HG03521 (cell line): ENCODE measurements around the gene LCE3B.
"Not testable (repeated sequence)": the region's sequence is repeated elsewhere in the genome, so short reads cannot be mapped to it uniquely, and the experiment has no call there.

ENCODE experiments used
- ATAC-seq: cut with Tn5 transposase; IDR thresholded peaks from one replicate; pipeline ENCODE4 v1.9.1; 2021; ENCODE audit warnings: mild to moderate bottlenecking, moderate library complexity; ENCODE audit not compliant: unreplicated experiment

The LCE3B gene

GRCh38 chr1:152613511-152613910 lies at the start of gene LCE3B:
LCE3B (plus strand) TSS chr1:152613811; CDS start chr1:152613811, 0 bp downstream.
- no peak for ATAC-seq

DNA sequence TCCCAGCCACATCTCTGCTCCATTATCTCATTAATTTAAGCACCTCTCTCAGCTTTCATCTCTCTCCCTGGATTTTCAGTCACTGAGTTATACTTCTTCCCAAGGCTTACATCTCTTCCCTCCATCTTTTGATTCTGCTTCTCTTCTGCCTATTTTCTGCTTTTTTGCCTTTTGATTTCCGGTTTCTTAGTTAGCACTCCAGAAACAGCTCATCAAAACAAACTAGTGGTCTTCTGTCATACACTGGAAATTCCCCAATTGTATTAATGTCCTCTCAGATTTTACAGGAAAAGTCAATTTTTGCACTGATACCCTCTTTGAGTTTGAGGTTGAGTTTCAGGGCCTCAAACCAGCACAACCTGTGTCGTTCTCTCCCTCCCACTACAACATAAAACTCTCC lies 48.5 kb upstream of the LCE3B start:
- no peak for ATAC-seq

DNA sequence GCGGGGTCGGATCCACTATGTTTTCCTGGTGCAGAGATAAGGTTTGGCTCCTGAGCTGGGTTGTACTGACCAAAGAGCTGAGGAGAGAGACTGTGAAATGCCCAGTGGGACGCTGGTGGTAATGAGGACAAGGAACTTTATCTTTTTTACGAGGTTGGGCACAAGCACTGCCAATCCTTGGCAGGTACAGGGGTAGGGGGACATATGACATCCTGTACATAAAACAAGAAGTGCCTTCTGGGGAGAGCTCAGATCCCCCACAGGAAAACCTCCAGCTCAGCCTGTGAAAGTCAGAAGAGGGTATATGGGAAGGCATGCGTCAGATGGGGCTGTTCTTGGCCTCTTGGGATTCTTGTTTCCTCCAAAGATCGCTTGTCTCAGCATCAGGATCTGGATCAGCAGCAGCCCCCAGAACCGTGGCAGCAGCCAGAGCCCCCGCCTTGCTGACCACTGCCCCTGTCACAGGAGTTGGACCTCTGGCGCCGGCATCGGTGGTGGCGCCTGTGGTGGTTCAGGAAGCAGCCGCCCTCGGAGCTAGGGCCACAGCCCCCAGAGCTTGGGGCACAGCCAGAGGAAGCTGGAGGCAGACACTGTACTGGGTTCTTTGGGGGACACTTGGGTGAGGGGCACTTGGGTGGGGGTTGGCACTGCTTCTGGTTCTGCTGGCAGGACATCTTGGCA lies 47.9 kb upstream of the LCE3B start:
- no peak for ATAC-seq

GRCh38 chr1:152566681-152567080 lies 46.9 kb upstream of the LCE3B start, which contains the start of gene LCE3E:
LCE3E (minus strand) TSS chr1:152566780; CDS start chr1:152566208, 572 bp downstream.
- ATAC-seq: no peak

DNA sequence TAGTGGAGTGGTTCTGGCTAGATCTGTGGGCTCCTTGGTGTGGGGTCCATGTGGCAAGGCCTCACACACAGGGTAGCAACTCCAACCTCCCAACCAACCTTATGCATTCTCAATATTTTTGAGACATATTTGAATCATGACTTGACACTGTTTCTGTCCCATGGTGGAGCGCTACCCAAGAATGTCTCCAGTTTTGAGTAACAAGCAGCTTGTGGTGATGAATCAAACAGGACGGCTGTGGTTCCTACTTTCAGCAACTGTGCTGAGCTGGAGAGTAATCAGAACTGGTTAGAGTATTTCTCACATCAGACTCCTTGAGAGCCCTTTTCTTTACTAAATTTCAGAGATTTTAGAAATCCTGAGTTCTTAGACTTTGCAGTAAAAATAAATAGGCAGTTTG lies 36.4 kb upstream of the LCE3B start:
- no peak for ATAC-seq

GRCh38 chr1:152579526-152579925 lies 34.1 kb upstream of the LCE3B start:
- not testable (repeated sequence) for ATAC-seq

- no peak for ATAC-seq
These were observed 33.2 kb upstream of the LCE3B start, which contains the start of gene LCE3D for GRCh38 chr1:152580433-152580832. LCE3D (minus strand) TSS chr1:152580516; CDS start chr1:152579936, 580 bp downstream.

- ATAC-seq: no peak
These were observed 31.0 kb upstream of the LCE3B start for GRCh38 chr1:152582647-152583046.

DNA sequence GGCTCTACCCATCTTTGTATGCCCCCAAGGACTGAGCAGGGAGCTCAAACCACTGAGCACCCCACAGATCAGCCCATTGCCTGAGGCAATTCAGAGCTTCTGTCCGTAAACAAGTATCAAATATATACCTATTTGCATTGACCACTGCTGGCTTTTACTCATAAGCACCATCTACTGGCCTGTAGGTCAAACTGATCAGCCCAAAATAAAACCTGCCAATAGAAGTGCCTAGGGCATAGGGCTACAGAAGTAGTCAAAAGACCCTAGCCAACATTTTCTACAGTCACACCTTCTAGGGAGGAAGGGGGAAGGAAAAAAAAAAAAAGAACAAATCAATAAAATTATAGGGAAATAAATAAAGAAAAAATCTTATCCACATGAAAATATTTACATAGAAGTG lies 28.0 kb upstream of the LCE3B start:
- no peak for ATAC-seq

DNA sequence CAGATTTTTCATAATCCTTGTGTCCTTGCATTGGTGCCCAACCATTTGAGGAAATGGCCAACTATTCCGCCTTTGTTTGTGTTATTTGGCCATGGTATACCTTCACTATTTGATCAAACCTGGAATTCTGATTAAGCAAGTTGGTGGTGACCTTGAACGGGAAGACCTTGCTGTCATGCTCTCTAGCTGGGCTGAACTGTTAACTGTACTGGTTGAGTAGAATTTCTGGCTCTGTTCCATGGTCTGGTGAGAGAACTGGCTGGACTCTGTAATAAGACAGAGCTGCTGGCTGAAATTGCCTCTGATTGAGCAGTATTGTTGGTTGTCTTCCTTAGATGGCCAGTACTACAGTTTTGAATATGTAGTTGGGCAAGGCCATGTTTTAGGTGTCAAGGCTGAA lies 16.6 kb upstream of the LCE3B start:
- ATAC-seq: no peak

GRCh38 chr1:152599934-152600333 lies 13.7 kb upstream of the LCE3B start, which contains the start of gene LCE3C:
LCE3C (plus strand) TSS chr1:152600234; CDS start chr1:152600732, 498 bp downstream.
- no peak for ATAC-seq

GRCh38 chr1:152621993-152622392 lies 8.4 kb downstream of the LCE3B start:
- no peak for ATAC-seq

DNA sequence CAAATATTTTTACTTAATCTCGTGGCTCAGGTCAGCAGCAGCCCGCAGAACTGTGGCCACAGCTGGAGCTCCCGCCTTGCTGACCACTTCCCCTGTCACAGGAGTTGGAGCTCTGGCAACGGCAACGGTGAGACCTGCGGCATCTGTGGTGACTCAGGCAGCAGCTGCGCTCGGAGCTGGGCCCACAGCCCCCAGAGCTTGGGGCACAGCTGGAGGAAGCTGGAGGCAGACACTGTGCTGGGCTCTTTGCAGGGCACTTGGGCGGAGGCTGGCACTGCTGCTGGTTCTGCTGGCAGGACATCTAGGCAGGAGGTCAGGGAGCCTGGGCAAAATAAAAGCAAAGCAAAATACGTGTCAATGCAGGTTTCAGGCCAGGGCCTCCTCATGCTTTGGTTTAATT lies 9.2 kb downstream of the LCE3B start, which contains the start of gene LCE3A:
Gene LCE3A, minus strand, starts transcription at position 301 of the 400 bp plus-strand sequence. Its CDS starts 0 bp downstream, at position 301.
- ATAC-seq: no peak

DNA sequence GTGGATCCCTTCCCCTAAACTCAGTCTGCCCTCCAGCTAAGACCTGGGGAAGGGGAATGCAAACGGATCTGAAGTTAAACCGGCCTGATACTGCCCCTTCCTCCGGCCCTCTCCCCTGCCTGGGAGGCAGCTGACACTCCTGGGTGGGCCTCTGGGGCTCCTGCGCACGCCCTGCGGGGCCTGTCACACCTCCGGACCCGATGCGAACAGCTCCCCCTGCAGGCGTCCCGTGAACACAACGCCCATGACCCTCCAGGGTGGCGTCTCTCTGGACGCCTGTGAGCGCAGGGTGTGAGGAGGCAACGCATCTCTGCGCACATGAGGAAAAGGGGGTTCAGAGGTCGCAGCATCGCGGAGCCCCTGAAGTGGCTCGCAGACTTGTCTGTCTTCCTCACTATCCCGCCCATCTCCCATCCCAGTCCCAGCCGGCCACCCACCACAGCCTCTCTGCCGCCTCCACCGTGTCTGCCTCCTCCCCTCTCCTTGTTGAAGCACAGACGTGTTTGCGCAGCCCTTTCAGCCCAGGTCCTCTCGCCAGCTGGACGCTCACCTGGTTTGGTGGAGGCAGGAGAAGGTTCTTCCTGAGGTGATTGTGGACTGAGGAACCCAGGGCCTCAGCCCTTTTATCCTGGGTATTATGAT lies 9.7 kb downstream of the LCE3B start:
- no peak for ATAC-seq

GRCh38 chr1:152626744-152627143 lies 13.1 kb downstream of the LCE3B start:
- no peak for ATAC-seq

GRCh38 chr1:152630596-152630995 lies 17.0 kb downstream of the LCE3B start:
- ATAC-seq: no peak

DNA sequence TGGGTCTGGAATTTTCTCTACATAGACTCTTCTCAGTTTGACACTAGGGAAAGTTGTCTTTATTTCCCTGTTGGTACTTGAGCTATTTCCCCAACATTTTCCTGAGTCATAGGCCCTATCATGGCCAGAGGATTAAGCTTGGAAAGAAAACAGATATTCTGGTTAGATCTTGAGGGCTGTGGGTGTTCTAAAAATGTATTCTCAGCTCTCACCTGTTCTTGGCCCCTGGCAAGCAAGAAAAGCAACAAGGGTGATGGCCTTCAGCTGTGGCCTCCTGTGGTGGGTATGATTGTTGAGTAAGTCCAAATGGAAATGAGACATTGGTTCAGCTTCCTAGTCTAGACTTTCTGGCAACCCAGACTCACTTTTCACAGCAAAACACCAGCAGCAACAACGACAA lies 26.7 kb downstream of the LCE3B start:
- ATAC-seq: no peak

DNA sequence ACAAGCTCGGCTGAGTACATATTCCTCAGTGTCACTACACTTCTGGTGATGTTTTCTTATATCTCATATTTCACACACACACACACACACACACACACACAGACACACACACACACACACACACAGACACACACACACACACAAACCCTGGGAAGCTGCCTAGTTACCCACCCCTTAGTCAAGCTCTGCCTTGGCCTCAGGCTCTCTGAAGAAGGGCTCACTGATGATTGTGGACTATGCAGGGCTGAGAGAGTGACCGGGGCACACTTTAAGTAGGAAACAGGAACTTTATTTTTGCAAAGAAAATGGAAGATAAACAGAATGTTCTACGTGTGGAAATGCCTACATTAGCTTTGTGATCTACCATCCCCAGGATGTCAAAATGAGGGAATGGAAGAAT lies 30.3 kb downstream of the LCE3B start:
- ATAC-seq: no peak

DNA sequence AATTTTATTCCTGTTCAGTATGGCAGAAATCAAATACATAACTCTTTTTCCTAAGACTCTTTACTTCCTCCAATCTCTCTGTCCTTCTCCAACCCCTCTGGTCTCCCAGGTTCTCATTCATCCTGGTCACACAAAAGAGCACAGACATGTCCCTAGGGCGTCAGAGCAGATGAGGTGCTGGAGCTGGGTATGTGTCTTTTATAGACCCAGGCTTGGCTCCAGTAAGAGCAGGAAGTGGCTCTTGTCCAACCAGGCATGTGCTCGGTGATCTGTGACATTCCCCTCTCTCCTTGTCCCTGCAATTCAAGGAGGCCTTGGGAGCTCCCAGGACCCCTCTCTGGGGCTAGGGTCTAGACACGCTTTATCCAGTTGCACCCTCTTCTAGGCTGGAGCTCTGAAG lies 31.5 kb downstream of the LCE3B start:
- ATAC-seq: no peak

DNA sequence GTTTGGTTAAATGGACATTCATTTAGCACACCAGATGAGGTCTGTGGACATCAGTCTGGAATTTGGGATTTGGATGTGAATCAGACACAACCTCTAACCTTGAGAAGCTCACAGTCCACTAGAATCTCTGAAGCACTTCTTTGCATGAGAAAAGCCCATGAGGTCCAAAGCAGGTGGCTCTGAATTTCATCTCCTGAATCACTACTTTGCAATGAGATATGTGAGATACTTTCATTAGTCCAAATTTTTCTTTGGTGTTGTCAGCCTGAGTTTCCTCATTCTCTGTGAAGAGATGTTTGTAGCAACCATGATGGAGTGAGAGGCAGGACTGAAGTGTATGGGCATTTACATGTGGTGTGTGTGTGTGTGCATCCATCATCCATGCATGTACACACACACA lies 33.0 kb downstream of the LCE3B start:
- ATAC-seq: no peak

DNA sequence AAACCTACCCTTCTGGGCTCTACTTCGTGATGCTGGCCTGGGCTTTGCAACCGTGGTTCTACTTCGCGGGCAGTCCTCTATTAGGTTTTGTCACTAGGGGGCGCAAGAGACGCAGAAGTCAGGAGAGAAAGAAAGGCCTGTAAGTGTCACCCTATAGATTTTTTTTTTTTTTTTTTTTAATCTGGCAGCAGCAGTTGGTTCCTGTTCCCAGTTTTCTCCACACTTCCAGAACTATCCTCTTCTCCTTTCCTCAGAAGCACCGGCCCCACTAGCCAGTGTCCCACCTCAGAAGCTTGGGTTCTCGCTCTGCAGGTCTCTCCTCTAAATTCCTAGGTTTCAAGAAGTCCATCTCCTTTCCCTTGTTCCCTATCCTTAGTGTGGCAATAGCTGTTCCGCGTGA lies 40.5 kb downstream of the LCE3B start:
- ATAC-seq: no peak

DNA sequence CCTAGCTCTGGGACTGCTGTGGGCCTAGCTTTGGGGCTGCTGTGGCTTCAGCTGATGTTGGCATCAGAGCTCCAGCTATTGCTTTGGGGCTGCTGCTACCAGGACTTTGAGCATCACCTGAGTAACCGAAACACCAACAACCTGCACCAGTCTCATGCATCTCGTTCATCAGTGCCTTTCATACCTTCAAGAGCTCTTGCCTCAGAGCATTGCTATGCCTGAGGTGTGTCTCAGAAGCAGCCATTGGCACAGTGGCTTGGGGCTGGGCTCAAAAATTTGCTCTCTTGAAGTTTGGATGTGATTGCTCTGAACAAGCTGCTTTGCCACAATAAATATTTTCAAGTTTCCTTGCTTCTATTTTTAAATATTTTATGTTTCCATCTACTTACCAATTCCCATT lies 42.8 kb downstream of the LCE3B start:
- no peak for ATAC-seq
